Suppressor macrophage treated with lipopolysaccharide for 4 hours (primary cell): ENCODE results near the gene IRF1.

Experiments used
- DNase-seq: peaks from one replicate; pipeline ENCODE4 v3.0.0-alpha.2; 2020

IRF1 gene

GRCh38 chr5:132473019-132473531 is 17.5 kb downstream of the IRF1 start:
- no peak for DNase-seq

GRCh38 chr5:132472431-132472830 is 18.1 kb downstream of the IRF1 start:
- no peak for DNase-seq

- no peak for DNase-seq
Measured at GRCh38 chr5:132471944-132472343, 18.6 kb downstream of the IRF1 start.

DNA sequence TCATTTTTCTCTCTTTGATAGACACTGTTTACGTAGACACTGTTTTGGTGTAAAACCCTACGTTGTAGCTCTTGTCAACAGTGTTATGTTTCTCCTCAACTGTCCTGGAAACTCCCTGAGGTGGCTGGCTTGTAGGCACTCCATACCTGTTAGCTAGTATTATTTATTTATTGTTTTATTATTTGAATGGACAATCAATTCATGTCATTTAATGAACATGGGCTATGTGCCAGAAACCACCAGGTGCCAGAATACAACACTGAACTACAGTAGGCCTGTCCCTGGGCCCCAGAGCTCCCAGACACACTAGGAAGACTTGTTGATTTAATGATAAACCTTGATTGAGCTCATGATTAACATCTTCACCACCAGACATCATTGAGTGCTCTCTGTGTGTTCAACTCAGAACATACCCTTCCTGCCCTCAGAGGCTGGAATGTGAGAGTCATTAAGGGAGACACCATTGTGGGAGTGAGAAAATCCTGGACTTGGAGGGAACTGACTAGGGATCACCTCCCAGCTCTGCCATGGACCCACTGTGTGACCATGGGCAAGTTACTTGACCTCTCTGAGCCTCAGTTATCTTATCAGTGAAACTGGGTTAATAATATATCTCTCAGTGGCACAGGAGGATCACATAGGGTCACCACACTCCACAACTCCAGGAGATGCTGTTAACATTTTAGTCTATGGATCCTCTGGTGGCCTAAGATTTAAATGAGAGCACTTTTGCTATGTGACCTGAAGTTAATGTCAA is 19.2 kb downstream of the IRF1 start:
- no peak for DNase-seq

DNA sequence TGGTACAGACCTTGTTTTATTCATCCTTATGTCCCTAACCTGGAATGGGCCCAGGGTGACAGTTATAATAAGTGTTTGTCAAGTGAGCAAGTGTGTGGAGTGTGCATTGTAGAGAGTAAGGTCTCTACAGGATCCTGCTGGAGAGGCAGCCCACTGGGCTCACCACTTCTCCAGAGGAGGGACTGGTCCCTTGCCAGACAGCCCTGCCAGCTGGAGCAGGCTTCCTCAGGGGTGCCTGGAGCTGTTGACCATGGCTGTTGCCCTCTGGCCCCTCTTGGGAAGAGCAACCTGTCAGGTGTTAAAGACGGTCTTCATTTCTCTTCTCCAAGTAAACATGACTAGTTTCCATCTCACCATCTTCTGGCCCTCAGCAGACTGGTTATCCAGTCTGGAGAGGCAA is 20.0 kb downstream of the IRF1 start:
- no peak for DNase-seq

- DNase-seq = no peak
Measured at GRCh38 chr5:132470010-132470392, 20.6 kb downstream of the IRF1 start.

DNA sequence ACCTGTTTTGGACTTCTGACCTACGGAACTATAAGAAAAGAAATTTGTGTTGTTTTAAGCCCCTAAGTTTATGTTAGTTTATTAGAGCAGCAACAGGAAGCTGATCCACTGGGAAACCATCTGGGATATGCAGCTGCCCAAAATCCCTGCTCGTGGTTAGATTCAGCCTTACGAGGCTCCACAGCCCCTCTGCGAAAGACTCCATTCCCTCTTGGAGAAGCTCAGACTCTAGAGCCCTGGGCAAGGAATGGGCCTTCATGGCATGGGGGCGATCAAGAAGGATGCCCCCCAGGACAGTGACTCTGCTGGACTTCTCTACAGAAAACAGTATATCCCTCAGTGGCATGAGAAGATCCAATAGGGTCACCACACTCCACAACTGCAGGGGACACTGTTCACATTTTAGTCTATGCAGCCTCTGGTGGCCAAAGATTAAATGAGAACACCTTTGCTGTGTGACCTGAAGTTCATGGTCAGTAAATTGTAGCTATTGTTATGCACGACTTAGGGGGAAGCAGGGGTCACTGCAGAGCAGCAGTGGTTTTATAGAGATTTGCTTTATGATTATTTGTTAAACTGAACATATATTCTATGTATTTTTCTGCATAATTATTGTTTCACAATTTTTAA is 21.1 kb downstream of the IRF1 start:
- DNase-seq = no peak

DNA sequence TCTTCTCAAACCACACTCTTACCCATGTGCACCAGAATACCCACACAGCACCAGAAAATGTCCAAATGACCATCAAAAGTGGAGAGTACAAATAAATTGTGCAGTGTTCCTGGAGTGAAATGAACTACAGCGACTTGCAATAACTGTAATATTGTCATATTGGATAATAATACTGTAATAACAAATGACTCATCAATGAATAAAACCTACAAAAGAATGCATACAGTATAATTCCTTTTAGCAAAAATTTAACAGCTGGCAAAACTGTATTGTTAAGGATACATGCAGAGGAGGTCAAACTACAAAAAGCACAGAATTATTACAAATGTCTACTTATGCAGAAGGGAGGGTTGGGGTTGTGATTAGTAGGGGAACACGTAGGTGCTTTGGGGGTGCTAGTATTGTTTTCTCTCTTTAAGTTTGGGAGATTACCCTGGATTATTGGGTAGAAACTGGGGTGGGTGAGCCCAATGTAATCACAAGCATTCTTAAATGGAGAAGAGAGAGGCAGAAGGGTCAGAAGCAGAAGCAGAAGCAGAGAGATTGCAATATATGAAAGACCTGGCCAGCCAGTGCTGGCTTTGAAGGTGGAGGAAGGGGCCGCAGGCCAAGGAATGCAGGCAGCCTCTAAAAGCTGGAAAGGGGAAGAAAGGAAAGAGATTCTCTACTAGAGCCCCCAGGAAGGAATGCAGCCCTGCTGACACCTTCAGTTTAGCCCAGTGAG is 21.8 kb downstream of the IRF1 start:
- DNase-seq = no peak

DNA sequence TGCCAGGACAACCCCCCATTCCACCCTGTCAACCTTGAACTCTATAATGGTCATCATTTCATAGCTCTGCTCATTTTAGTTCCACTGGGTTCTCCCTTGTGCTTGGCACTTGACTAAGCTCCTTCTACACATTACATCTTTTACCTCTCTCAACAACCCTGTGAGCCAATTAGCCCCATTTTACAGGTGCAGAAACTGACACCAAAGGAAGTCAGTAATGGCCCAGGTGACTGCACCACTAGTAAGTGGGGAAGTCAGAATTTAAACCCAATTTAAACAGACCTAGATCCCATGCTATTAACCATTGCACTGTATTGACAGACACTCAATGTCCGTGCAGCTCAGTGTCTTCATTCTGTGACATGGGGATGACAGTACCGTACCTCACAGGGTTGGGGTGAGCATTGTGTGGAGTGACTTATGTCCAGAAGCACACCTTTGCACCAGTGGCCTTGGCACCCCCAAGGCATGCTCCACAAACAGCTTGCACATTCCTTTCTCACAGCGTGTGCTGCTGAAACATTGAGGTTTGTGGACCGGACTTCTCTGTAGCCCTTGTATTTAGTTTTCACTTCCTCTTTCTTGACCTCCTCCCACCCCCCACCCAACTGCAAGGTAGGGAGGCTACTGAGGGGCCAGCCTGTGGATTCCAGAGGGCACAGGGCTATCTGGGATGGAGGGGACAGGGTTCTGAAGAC is 23.1 kb downstream of the IRF1 start:
- no peak for DNase-seq

DNA sequence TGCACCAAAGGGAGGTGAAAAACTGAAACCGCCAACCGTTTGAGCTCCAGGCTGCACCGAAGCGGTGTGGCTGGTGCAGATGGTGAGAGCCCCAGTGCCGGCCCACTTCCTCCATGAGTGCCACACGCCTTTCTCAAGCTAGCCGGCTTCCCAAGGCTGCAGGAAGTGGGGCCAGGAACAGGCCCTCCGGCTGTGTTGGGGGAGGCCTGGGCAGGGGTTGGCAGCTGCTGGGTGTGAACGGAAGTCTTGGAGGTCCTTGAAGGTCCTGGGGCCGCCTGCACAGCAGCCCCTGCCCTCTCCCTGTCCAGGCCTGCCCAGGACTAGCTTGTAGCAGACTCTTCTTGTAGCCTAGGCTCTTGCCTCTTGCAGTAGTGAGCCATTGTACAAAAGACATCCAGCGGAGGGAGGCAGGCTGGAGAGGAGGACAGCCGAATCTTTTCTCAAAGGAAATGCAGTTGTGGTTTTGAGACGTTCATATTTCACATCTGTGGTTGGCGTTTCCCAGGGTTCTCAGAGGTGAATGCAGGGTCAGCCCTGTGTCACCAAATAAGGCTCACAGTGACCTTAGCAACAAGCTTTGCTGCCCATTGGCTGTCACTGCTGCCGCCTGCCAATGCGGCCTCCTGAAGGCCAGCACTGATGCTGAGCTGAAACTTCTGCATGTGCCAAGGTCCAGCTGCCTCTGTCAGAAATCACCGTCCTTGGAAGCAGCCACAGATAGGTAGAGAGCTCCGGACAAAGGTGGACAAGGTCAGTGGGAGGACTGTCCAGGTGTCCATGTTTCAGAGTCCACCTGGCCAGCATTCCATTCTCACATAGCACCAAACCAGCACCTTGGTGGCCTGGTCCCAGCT is 23.9 kb downstream of the IRF1 start:
- peak; percentile 60 for DNase-seq

- no peak for DNase-seq
Measured at GRCh38 chr5:132465059-132465707, 25.4 kb downstream of the IRF1 start.

DNA sequence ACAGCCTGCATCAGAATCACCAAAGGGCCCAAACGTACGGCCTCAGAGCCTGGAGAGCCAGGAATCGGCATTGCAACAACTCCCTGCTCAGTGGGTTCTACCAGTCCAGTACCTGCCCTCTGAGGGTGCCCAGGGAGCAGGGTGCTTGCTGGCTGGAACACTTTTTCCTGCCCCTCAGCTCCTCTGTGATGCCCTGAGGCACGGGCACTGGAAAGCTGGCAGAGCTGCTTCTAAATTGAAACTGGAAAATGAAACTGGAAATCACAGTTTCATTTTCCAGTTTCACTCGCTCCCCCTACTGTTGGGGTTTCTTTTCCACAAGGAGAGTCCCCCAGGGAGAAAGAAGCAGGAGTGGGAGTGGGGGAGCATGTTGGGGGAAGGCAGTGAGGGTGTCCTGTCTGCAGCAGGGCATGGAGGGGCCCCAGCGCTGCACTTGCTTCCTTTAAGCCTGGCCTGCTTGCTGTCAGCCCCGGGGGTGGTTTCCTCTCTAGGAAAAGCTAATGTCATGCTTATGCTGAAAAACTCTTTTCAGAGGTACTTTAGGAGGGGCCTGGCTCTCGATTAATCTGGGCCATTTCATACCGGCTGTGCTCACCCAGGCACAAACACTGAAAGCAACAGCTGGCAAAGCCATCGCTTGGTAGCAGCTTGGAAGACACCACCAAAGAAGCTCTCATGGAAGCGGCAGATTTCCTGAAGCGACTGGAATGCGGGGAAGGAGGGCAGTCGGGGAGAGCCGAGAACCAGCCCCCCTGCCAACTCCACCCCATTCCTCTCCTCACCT is 26.2 kb downstream of the IRF1 start:
- DNase-seq = peak; percentile 65

DNA sequence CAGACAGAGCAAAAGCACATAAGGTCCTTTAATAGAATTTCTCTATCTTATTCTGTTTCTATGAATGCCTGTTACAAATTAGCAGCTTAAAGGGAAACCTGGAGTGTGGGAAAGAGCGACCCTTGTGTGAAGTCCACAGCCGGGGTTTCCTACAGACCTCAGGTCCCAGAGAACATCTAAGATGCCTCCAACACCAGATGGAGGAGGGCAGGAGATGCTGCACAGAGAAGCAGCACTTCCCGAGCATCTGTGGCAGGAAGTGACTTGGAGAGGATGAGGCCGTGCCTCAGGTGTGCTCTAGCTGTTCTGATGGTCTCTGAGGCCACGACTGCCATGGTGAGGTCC is 26.8 kb downstream of the IRF1 start:
- no peak for DNase-seq

DNA sequence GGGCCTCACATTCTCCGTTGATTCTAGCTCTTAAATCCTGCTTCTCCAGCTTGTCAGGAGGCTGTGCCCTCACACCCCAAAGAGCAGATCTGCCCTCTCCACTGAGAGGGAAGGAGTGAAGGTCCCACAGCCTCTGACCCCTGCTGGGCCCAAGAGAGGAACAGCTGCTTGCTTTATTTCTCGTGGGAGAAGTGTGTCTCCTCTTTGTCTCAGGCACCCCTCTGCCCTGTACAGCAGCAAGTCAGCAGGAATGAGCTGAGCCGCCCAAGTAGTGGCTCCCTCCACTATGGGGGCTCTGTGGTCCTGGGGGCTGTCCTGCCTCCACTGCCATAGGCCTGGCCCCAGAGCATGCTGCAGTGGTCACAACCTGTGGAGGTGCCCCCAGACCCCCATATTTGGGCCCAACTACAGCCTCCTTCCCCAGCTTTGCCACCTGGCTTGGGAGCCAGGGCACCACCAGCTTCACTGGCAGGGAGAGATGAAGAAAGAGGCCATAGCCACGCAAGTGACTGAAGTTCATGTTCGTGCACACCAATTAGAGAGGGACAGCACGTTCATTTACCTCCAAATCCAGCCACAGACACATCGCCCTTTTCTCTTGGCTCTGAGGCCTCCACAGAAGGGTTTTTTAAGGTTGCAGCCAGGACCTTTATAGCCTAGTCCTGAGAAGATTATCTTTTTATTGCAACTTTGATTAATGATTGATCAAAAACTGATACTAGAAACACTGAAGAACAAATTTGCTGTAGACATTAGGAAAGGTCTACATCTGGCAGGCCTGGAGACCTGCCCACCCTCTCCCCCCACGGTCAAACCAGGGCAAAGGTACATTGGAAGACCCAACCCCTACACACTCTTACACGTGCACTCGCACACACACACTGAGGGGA is 27.5 kb downstream of the IRF1 start:
- DNase-seq = no peak

GRCh38 chr5:132462333-132462732 is 28.2 kb downstream of the IRF1 start:
- no peak for DNase-seq

DNA sequence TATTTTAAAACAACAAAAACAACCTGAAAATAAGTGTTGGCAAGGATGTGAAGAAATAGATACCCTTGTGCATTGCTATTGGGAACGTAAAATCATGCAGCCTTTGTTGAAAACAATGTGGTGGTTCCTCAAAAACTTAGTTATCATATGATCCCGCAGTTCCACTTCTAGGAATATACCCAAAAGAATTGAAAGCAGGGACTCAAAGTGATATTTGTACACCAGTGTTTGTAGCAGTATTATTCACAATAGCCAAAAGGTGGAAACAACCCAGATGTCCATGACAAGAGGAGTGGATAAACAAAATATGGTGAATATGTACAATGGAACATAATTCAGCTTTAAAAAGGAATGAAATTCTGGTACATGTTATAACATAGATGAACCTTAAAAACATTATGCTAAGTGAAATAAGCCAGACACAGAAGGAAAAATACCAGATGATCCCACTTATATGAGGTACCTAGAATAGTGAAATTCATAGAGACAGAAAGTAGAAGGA is 29.0 kb downstream of the IRF1 start:
- peak; percentile 50 for DNase-seq

DNA sequence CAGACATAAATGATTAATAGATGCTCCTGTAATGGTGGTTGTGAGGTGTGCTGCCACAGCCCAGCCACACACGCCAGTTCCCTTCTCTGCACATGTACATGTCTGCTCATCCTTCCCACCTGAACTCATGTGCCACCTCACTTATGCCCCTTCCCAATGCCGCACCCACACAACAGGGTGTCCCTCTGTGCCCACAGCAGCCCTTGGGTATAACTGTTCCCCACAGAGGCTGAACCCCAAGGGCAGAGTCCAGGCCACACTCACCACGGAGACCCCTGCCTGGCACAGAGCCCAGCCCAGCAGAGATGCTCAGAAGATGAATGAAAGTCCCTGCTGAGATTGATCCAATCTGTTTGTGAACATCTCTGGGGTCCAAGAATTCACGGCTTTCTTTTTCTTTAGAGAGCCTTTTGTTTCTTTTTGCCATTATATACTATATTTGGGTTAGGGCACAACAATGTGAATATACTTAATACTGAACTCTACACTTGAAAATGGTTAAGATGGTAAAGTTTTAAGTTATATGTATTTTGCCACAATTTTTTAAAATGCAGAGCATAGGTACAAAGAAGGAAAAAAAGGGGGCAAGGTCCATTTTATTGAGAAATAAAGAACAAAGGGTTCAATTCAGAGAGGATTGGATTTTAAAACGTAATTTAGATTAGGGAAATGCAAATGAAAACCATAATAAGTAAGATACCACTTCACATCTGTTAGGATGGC is 29.6 kb downstream of the IRF1 start:
- DNase-seq = no peak

- DNase-seq = peak; percentile 65
Measured at GRCh38 chr5:132459983-132460838, 30.4 kb downstream of the IRF1 start.
